ENCODE data around the gene DLGAP3.

Gene DLGAP3

DNA sequence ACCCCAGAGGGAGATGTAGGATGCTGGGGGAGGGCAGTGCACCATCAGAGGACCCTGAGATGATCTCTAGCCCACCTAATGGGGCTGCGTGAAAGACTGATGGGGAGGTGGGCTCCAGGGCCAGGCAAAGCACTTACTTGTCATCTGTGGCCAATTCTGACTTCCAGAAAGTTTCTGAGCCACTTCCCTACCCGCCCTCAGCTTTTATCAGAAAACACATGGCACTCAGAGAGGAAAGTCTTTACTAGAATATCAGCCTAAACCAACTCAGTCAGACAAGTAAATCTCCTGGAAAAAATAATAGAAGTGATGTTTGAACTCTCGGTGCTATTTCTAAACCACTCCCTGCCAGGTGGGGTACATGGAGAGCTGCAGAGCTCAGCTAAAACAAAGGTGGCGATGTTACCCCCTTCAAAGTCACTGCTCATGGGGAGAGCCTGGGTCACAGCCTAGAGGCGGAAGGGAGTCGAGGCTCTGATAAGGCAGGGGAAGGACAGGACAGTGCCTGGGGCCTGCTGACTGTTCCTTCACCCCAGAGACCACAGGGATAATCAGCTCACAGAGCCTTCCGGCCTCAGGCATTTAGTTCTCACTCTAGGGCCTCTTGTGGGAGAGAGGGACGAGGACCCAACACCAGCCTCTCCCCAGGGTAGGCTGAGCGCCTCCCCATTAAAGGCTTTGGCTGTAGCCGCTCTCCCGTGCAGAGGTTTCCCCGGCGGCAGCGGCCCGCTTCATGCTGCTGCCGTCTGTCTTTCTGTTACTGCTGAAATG is 84.1 kb downstream of the DLGAP3 start:
- no peak for TF ChIP-seq CSRNP3 (CRISPR knock-in tag; IDR thresholded peaks at IDR 0.05)
- no peak for TF ChIP-seq ZNF565 (CRISPR knock-in tag; conservative IDR thresholded peaks at IDR 0.05; ENCODE audit: low read depth)
- no peak for ATAC-seq

- no peak for ATAC-seq
- TF ChIP-seq CSDC2 (CRISPR knock-in tag; IDR thresholded peaks at IDR 0.05) (no peak), ZC3H10 (CRISPR knock-in tag; IDR thresholded peaks at IDR 0.05) (no peak)
These were observed 85.2 kb downstream of the DLGAP3 start for GRCh38 chr1:34844252-34844634.

- TF ChIP-seq BACH2 (CRISPR knock-in tag; IDR thresholded peaks at IDR 0.05; ENCODE audit: borderline replicate concordance), result no peak
- no peak for TF ChIP-seq ZNF565 (CRISPR knock-in tag; conservative IDR thresholded peaks at IDR 0.05; ENCODE audit: low read depth)
- TF ChIP-seq ZC3H10 (CRISPR knock-in tag; IDR thresholded peaks at IDR 0.05), result no peak
- TF ChIP-seq SNAI2 (CRISPR knock-in tag; IDR thresholded peaks at IDR 0.05), result no peak
- TF ChIP-seq ZNF70 (CRISPR knock-in tag; IDR thresholded peaks at IDR 0.05), result no peak
- TF ChIP-seq TOX (CRISPR knock-in tag; IDR thresholded peaks at IDR 0.05; ENCODE audit: borderline replicate concordance), result no peak
- TF ChIP-seq PATZ1 (CRISPR knock-in tag; IDR thresholded peaks at IDR 0.05; ENCODE audit: borderline replicate concordance), result no peak
- TF ChIP-seq TCF4 (CRISPR knock-in tag; IDR thresholded peaks at IDR 0.05; ENCODE audit: borderline replicate concordance), result no peak
These were observed 85.8 kb downstream of the DLGAP3 start for GRCh38 chr1:34843392-34844251.

DNA sequence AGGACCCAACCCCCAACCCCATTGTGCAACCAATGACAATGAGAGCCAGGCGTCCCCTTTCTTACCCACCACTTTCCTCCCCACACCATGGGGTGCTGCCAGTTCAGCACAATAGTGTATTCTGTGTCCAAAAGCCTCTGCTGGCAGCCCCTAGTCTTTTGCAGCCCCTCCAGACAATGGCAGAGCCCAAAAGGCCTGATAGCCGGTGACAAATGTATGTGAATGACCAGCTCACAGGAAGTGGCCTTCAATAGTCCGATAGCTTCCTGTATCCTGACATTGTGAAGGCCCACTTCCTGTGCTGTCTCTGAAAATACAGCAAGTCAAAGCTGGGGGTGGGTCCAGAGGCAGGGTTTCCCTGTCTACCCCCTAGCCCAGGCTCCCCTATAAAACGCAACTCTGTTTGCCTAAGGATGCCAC is 86.5 kb downstream of the DLGAP3 start:
- no peak for ATAC-seq
- TF ChIP-seq PATZ1 (CRISPR knock-in tag; IDR thresholded peaks at IDR 0.05; ENCODE audit: borderline replicate concordance), result no peak
- no peak for TF ChIP-seq ZNF70 (CRISPR knock-in tag; IDR thresholded peaks at IDR 0.05)
- no peak for TF ChIP-seq ZNF565 (CRISPR knock-in tag; conservative IDR thresholded peaks at IDR 0.05; ENCODE audit: low read depth)
- no peak for TF ChIP-seq ZFP30 (CRISPR knock-in tag; IDR thresholded peaks at IDR 0.05)
- no peak for TF ChIP-seq POU6F1 (CRISPR knock-in tag; IDR thresholded peaks at IDR 0.05; ENCODE audit: borderline replicate concordance, low read depth)
- no peak for TF ChIP-seq PPARA (CRISPR knock-in tag; IDR thresholded peaks at IDR 0.05; ENCODE audit: borderline replicate concordance)
- TF ChIP-seq TOX (CRISPR knock-in tag; IDR thresholded peaks at IDR 0.05; ENCODE audit: borderline replicate concordance), result no peak
- no peak for TF ChIP-seq RARB (CRISPR knock-in tag; IDR thresholded peaks at IDR 0.05)
- TF ChIP-seq ZC3H10 (CRISPR knock-in tag; IDR thresholded peaks at IDR 0.05), result no peak
- TF ChIP-seq TSHZ2 (CRISPR knock-in tag; IDR thresholded peaks at IDR 0.05), result no peak

More at GRCh38 chr1:34843392-34844251, 85.8 kb downstream of the DLGAP3 start:
- ATAC-seq, result no peak
